Glutamatergic neuron (in vitro differentiated cells): ENCODE data around the gene MTFR1L. TPM values are rescaled to one million over a fixed set of nuclear protein-coding genes. Genes with fewer than 3 reads are reported as not detected.

Experiments used
- DNase-seq: peaks from one replicate; pipeline ENCODE4 v3.0.0; 2022
- H3K27ac Mint-ChIP-seq: one replicate; pipeline ENCODE4 v1.8.0; 2020; ENCODE audit warnings: mild to moderate bottlenecking, mixed read lengths, inconsistent platforms; ENCODE audit not compliant: unreplicated experiment
- H3K27me3 Mint-ChIP-seq: one replicate; pipeline ENCODE4 v1.8.0; 2020; ENCODE audit warnings: mild to moderate bottlenecking, moderate library complexity, mixed read lengths, inconsistent platforms; ENCODE audit not compliant: unreplicated experiment
- H3K36me3 Mint-ChIP-seq: one replicate; pipeline ENCODE4 v1.8.0; 2020; ENCODE audit warnings: mild to moderate bottlenecking, mixed read lengths, inconsistent platforms; ENCODE audit not compliant: unreplicated experiment
- H3K4me1 Mint-ChIP-seq: one replicate; pipeline ENCODE4 v1.8.0; 2020; ENCODE audit warnings: mild to moderate bottlenecking, low read depth, mixed read lengths, inconsistent platforms; ENCODE audit not compliant: unreplicated experiment
- H3K4me3 Mint-ChIP-seq: one replicate; pipeline ENCODE4 v1.8.0; 2020; ENCODE audit warnings: mild to moderate bottlenecking, mixed read lengths, inconsistent platforms; ENCODE audit not compliant: unreplicated experiment
- H3K9me3 Mint-ChIP-seq: one replicate; pipeline ENCODE4 v1.8.0; 2020; ENCODE audit warnings: mild to moderate bottlenecking, moderate library complexity, mixed read lengths, inconsistent platforms; ENCODE audit not compliant: unreplicated experiment
- total RNA-seq: library from RNA; stranded (reverse); fragmentation: NEBNext Ultra II Directional; extraction: Animal tissue kit (Norgen Biotek cat#: 25700); gene quantifications from one replicate; pipeline ENCODE4 v1.2.1, GENCODE V29; 2021; ENCODE audit not compliant: unreplicated experiment
- TF ChIP-seq, protein P1 (sequence below): fragments of 200-600 bp; sonication (generic); IDR thresholded peaks from one replicate; pipeline ENCODE4 v1.5.0; 2021; ENCODE audit not compliant: partially characterized antibody, unreplicated experiment

The MTFR1L gene
- total RNA-seq, 1 donor from 2014 or later, result 70.4 TPM

GRCh38 chr1:25779388-25779787 lies 40.4 kb upstream of the MTFR1L start:
- TF ChIP-seq, protein P1, sequence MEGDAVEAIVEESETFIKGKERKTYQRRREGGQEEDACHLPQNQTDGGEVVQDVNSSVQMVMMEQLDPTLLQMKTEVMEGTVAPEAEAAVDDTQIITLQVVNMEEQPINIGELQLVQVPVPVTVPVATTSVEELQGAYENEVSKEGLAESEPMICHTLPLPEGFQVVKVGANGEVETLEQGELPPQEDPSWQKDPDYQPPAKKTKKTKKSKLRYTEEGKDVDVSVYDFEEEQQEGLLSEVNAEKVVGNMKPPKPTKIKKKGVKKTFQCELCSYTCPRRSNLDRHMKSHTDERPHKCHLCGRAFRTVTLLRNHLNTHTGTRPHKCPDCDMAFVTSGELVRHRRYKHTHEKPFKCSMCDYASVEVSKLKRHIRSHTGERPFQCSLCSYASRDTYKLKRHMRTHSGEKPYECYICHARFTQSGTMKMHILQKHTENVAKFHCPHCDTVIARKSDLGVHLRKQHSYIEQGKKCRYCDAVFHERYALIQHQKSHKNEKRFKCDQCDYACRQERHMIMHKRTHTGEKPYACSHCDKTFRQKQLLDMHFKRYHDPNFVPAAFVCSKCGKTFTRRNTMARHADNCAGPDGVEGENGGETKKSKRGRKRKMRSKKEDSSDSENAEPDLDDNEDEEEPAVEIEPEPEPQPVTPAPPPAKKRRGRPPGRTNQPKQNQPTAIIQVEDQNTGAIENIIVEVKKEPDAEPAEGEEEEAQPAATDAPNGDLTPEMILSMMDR, result no peak
- Mint-ChIP-seq H3K4me3 (no peak overlapping the region), H3K36me3 (peaks cover 4% of the 10 kb centered on the region)

GRCh38 chr1:25779894-25780293 lies 39.9 kb upstream of the MTFR1L start:
- Mint-ChIP-seq H3K36me3 (peaks cover 4% of the 10 kb centered on the region), H3K4me3 (no peak overlapping the region), H3K9me3 (peaks cover 3% of the 10 kb centered on the region), H3K27me3 (peaks cover 7% of the 10 kb centered on the region), H3K27ac (no peak overlapping the region), H3K4me1 (peaks cover 32% of the 10 kb centered on the region)
- DNase-seq, result no peak
- TF ChIP-seq, protein P1, result no peak

More at GRCh38 chr1:25779388-25779787, 40.4 kb upstream of the MTFR1L start:
- peaks cover 5% of the 10 kb centered on the region for H3K9me3 Mint-ChIP-seq
- DNase-seq, result no peak
- peaks cover 31% of the 10 kb centered on the region for H3K4me1 Mint-ChIP-seq
- H3K27me3 Mint-ChIP-seq, result peaks cover 7% of the 10 kb centered on the region
- no peak overlapping the region for H3K27ac Mint-ChIP-seq

GRCh38 chr1:25780318-25781129 lies 39.2 kb upstream of the MTFR1L start:
- H3K27me3 Mint-ChIP-seq, result peaks cover 7% of the 10 kb centered on the region
- no peak for DNase-seq
- peaks cover 28% of the 10 kb centered on the region for H3K4me1 Mint-ChIP-seq
- H3K9me3 Mint-ChIP-seq, result peaks cover 3% of the 10 kb centered on the region
- H3K36me3 Mint-ChIP-seq, result peaks cover 4% of the 10 kb centered on the region
- TF ChIP-seq, protein P1, result no peak
- no peak overlapping the region for H3K27ac Mint-ChIP-seq
- H3K4me3 Mint-ChIP-seq, result no peak overlapping the region

GRCh38 chr1:25781130-25781433 lies 38.7 kb upstream of the MTFR1L start:
- H3K27me3 Mint-ChIP-seq, result peaks cover 7% of the 10 kb centered on the region
- TF ChIP-seq, protein P1, result no peak
- peaks cover 3% of the 10 kb centered on the region for H3K9me3 Mint-ChIP-seq
- DNase-seq, result no peak
- H3K4me1 Mint-ChIP-seq, result peaks cover 29% of the 10 kb centered on the region
- no peak overlapping the region for H3K4me3 Mint-ChIP-seq
- no peak overlapping the region for H3K27ac Mint-ChIP-seq
- H3K36me3 Mint-ChIP-seq, result peaks cover 4% of the 10 kb centered on the region

- TF ChIP-seq, protein P1, result no peak
- Mint-ChIP-seq H3K27ac (no peak overlapping the region), H3K4me1 (peaks cover 32% of the 10 kb centered on the region), H3K27me3 (peaks cover 7% of the 10 kb centered on the region), H3K36me3 (peaks cover 4% of the 10 kb centered on the region), H3K9me3 (peaks cover 3% of the 10 kb centered on the region), H3K4me3 (no peak overlapping the region)
- DNase-seq, result no peak
Measured at GRCh38 chr1:25782608-25783201, 37.0 kb upstream of the MTFR1L start.
